Endothelial cell of umbilical vein (primary cell): ENCODE data around the gene PIK3R6. TPM values are rescaled to one million over a fixed set of nuclear protein-coding genes. Genes with fewer than 3 reads are reported as not detected.

Experiments
- BruUV-seq: library from RNA; stranded (reverse); fragments of 400-500 nt; replicated peaks from 2 replicates; lab custom pipeline; 2021; lab: Mats Ljungman, UMichigan
- CTCF ChIA-PET: fragments of 300-600, 350-600 bp; sonication (Branson Sonifier 250); formaldehyde crosslinking; loops from one replicate; lab custom pipeline; 2021; ENCODE audit warnings: antibody characterized with exemption, inconsistent platforms; lab: Charles Lee
- POLR2A ChIA-PET: fragments of 300-600, 350-600 bp; sonication (Branson Sonifier 250); formaldehyde crosslinking; loops from one replicate; lab custom pipeline; 2021; ENCODE audit warnings: antibody characterized with exemption, inconsistent platforms; lab: Charles Lee
- DNase-seq: peaks from one replicate; pipeline ENCODE4 v3.0.0-alpha.2; 2011; ENCODE audit warnings: low read depth, low spot score
- FAIRE-seq: peaks from 2 replicates; lab custom pipeline; 2011; peaks lifted over from hg19 to GRCh38; lab: Jason Lieb, UNC
- H2AFZ ChIP-seq: 2 replicates; pipeline ENCODE4 v1.6.0; 2012; ENCODE audit warnings: low read depth, low read length, control low read depth, inconsistent platforms
- H3K27ac ChIP-seq: 2 replicates; pipeline ENCODE4 v1.5.1; 2011; ENCODE audit warnings: low read depth, mild to moderate bottlenecking, control low read depth, low read length, moderate library complexity; ENCODE audit not compliant: insufficient read depth
- H3K27me3 ChIP-seq, 2 experiments: 2 replicates each; pipeline versions ENCODE4 v1.6.0 to v1.6.1; 2011; ENCODE audit warnings: low read length in 2 of 2, mixed read lengths in 1 of 2; ENCODE audit not compliant: control insufficient read depth in 2 of 2, insufficient read depth in 2 of 2
- H3K36me3 ChIP-seq, 2 experiments: 2 replicates in 1 of 2; 3 replicates in 1 of 2; pipeline ENCODE4 v1.5.1; 2011; ENCODE audit warnings: low read length in 2 of 2, mild to moderate bottlenecking in 1 of 2, moderate library complexity in 1 of 2; ENCODE audit not compliant: control insufficient read depth in 2 of 2, insufficient read depth in 2 of 2; ENCODE audit errors: extremely low read depth in 1 of 2
- H3K4me1 ChIP-seq: 3 replicates; pipeline ENCODE4 v1.5.1; 2011; ENCODE audit warnings: mild to moderate bottlenecking, low read length; ENCODE audit not compliant: control insufficient read depth, insufficient read depth; ENCODE audit errors: extremely low read depth
- H3K4me2 ChIP-seq: 2 replicates; pipeline ENCODE4 v1.6.1; 2011; ENCODE audit warnings: low read length, control low read depth, mixed read lengths; ENCODE audit not compliant: insufficient read depth
- H3K4me3 ChIP-seq, 3 experiments: fragments of 200-600 bp in 1 of 3; sonication (generic), shearing (Covaris generic) in 1 of 3; replicated peaks in 1 of 3; 2 replicates each; pipeline ENCODE4 v1.5.1; 2011 to 2016; ENCODE audit warnings: control low read depth in 3 of 3, low read length in 3 of 3, mild to moderate bottlenecking in 2 of 3, inconsistent platforms in 1 of 3, low read depth in 1 of 3, moderate library complexity in 1 of 3; ENCODE audit not compliant: insufficient read depth in 1 of 3
- H3K79me2 ChIP-seq: 2 replicates; pipeline ENCODE4 v1.6.0; 2012; ENCODE audit warnings: low read length, inconsistent platforms; ENCODE audit not compliant: control insufficient read depth, insufficient read depth
- H3K9ac ChIP-seq: replicated peaks from 2 replicates; pipeline ENCODE3; 2011; ENCODE audit warnings: low read length, control low read depth; ENCODE audit not compliant: insufficient read depth; ENCODE audit errors: extremely low read depth
- H3K9me1 ChIP-seq: replicated peaks from 3 replicates; pipeline ENCODE4 v1.6.0; 2011; ENCODE audit warnings: mild to moderate bottlenecking, low read length; ENCODE audit not compliant: control insufficient read depth, insufficient read depth; ENCODE audit errors: extremely low read depth
- H3K9me3 ChIP-seq: replicated peaks from 2 replicates; pipeline ENCODE4 v1.5.1; 2012; ENCODE audit warnings: low read length, inconsistent platforms; ENCODE audit not compliant: control insufficient read depth, insufficient read depth
- H4K20me1 ChIP-seq: replicated peaks from 2 replicates; pipeline ENCODE3; 2011; ENCODE audit warnings: mild to moderate bottlenecking, low read length; ENCODE audit not compliant: control insufficient read depth, insufficient read depth; ENCODE audit errors: extremely low read depth
- CTCF ChIP-seq, 2 donors: IDR thresholded peaks; 1 replicate in 1 of 2; 2 replicates in 1 of 2; pipeline ENCODE4 v1.5.1; 2011; ENCODE audit warnings: low read length in 2 of 2, mild to moderate bottlenecking in 2 of 2, moderate library complexity in 2 of 2, control low read depth in 1 of 2, inconsistent platforms in 1 of 2, low read depth in 1 of 2; ENCODE audit not compliant: insufficient read depth in 1 of 2; ENCODE audit errors: extremely low read depth in 1 of 2
- EZH2 ChIP-seq: IDR thresholded peaks from 2 replicates; pipeline ENCODE4 v1.6.1; 2012; ENCODE audit warnings: borderline replicate concordance, low read depth, mild to moderate bottlenecking, moderate library complexity, low read length, inconsistent platforms; ENCODE audit not compliant: severe bottlenecking
- FOS ChIP-seq: IDR thresholded peaks from 2 replicates; pipeline ENCODE4 v1.6.1; 2011; ENCODE audit warnings: mild to moderate bottlenecking, low read length, moderate library complexity, borderline replicate concordance; ENCODE audit not compliant: insufficient read depth
- GATA2 ChIP-seq: IDR thresholded peaks from 2 replicates; pipeline ENCODE4 v1.7.0; 2011; ENCODE audit warnings: low read depth, mild to moderate bottlenecking, moderate library complexity, mixed read lengths, low read length; ENCODE audit not compliant: insufficient read length, insufficient read depth
- JUN ChIP-seq: IDR thresholded peaks from 2 replicates; pipeline ENCODE4 v1.6.1; 2011; ENCODE audit warnings: borderline replicate concordance, low read depth; ENCODE audit not compliant: insufficient read length, insufficient read depth
- MAX ChIP-seq: IDR thresholded peaks from 2 replicates; pipeline ENCODE4 v1.6.1; 2011; ENCODE audit not compliant: insufficient read depth, insufficient read length
- MYC ChIP-seq: IDR thresholded peaks from one replicate; pipeline ENCODE4 v1.6.1; 2011; ENCODE audit warnings: mild to moderate bottlenecking, low read depth, low read length
- POLR2A ChIP-seq: IDR thresholded peaks from 2 replicates; pipeline ENCODE4 v1.6.1; 2012; ENCODE audit warnings: low read depth, mild to moderate bottlenecking, control low read depth, low read length
- POLR2AphosphoS5 ChIP-seq: IDR thresholded peaks from 2 replicates; pipeline ENCODE4 v1.6.1; 2012; ENCODE audit warnings: low read depth, mild to moderate bottlenecking, control low read depth, low read length, moderate library complexity; ENCODE audit not compliant: insufficient read depth
- dilution Hi-C: fragments of 300-500 bp; cut with MboI; formaldehyde crosslinking; loops from one replicate; pipeline ENCODE4 v1.15.0; 2019; ENCODE audit warnings: low sequenced_read_pairs; ENCODE audit not compliant: extremely low pct_ligation_motif_present
- intact Hi-C: fragments of 100-400 bp; cut with micrococcal nuclease; formaldehyde crosslinking; loops from one replicate; pipeline ENCODE4 v1.10.0; 2022
- polyA plus RNA-seq, 4 experiments: library from polyadenylated mRNA; depleted of rRNA in 3 of 4; stranded (reverse) in 3 of 4; unstranded in 1 of 4; fragments of >200 nt; gene quantifications; 2 replicates each; pipeline versions ENCODE4 v1.2.1 to v1.2.3, GENCODE V29; 2011 to 2012; ENCODE audit warnings: missing spikeins in 1 of 4
- total RNA-seq: library from RNA; stranded (reverse); gene quantifications from 2 replicates; pipeline ENCODE4 v1.2.3, GENCODE V29; 2021

The PIK3R6 gene
- total and polyA plus RNA-seq, 2 donors (not counting 3 experiments of a cell fraction or from before 2014, with no cell fraction given), result not detected

GRCh38 chr17:8818654-8819330 is 48.7 kb downstream of the PIK3R6 start:
- Histone ChIP-seq H3K27me3 (peaks cover 2 to 5% of the 10 kb centered on the region in 2 experiments), H3K4me1 (no peaks in the 10 kb centered on the region), H3K4me2 (no peak overlapping the region), H3K9me3 (no peaks in the 10 kb centered on the region), H3K4me3 (no peak overlapping the region), H3K9me1 (no peaks in the 10 kb centered on the region), H3K9ac (no peak overlapping the region), H3K36me3 (no peaks in the 10 kb centered on the region), H2AFZ (no peak overlapping the region), H3K27ac (no peak overlapping the region), H3K79me2 (no peaks in the 10 kb centered on the region), H4K20me1 (no peaks in the 10 kb centered on the region)
- no TSS peak for BruUV-seq
- ChIA-PET CTCF (no interaction called here), POLR2A (no interaction called here)
- no peak for DNase-seq
- intact Hi-C loops (no loop called here), dilution Hi-C loops (no loop called here)
- no peak for FAIRE-seq
- TF ChIP-seq GATA2, result no peak
- TF ChIP-seq EZH2, result no peak
- TF ChIP-seq POLR2A, result no peak
- no peak for TF ChIP-seq MAX
- no peak for TF ChIP-seq FOS
- no peak for TF ChIP-seq POLR2AphosphoS5
- no peak for TF ChIP-seq MYC
- no peak for TF ChIP-seq JUN
- TF ChIP-seq CTCF (IDR thresholded peaks at IDR 0.05; ENCODE audit: extremely low read depth in 1 of 2, insufficient read depth in 1 of 2, low read depth in 1 of 2, low read length in 2 of 2), result no peak
